GM12875 (cell line): ENCODE data around the gene NIPAL3.

ENCODE experiments used
- H3K4me3 ChIP-seq: one replicate; pipeline ENCODE4 v1.5.1; 2011; ENCODE audit warnings: low read depth, low read length, control low read depth
- CTCF ChIP-seq: IDR thresholded peaks from 2 replicates; pipeline ENCODE4 v1.5.1; 2011; ENCODE audit warnings: low read depth, mild to moderate bottlenecking, control low read depth, inconsistent platforms, low read length, moderate library complexity, borderline replicate concordance; ENCODE audit not compliant: insufficient read depth

Gene NIPAL3

DNA sequence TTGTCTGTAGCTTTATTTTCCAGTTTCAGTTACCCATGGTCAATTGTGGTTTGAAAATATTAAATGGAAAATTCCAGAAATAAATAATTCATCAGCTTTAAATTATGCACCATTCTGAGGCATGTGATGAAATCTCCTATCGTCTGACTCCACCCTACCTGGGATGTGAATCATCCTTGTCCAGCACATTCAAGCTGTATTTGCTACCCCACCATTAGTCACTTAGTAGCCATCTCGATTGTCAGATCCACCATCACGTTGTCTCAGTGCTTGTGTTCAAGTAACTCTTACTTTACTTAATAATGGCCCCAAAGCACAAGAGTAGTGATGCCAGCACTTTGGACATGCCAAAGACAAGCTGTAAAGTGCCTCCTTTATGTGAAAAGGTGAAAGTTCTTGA, 6.1 kb upstream of the NIPAL3 start:
- no peak for TF ChIP-seq CTCF
- no peak overlapping the region for H3K4me3 ChIP-seq

DNA sequence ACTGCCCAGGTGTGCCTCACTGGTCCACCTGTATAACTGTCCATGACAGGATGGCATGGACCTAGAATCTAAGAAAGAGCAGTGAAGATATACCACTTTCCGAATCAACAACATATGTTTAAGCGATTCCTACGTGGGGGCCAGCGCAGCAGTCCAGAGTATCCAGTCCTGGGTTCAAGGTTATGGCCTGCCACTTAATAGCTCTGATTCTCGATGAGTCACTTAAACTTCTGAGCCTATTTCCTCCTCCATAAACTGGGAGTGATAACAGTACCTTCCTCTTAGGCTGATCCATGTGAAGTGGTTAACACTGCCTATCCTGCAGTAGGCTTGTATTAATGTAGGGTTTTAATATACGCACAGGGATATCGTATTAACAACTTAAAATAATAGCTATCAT, 4.9 kb upstream of the NIPAL3 start:
- TF ChIP-seq CTCF: no peak
- H3K4me3 ChIP-seq: no peak overlapping the region

GRCh38 chr1:24411963-24412362, 3.6 kb upstream of the NIPAL3 start:
- no peak for TF ChIP-seq CTCF
- no peak overlapping the region for H3K4me3 ChIP-seq

GRCh38 chr1:24412408-24412807, 3.2 kb upstream of the NIPAL3 start:
- no peak overlapping the region for H3K4me3 ChIP-seq
- TF ChIP-seq CTCF: no peak

GRCh38 chr1:24413350-24414163, 2.0 kb upstream of the NIPAL3 start, which contains the start of gene STPG1:
Gene STPG1, minus strand, starts transcription at chr1:24413782. Its CDS starts 12,394 bp downstream, at chr1:24401388.
- peak within 1 kb of the TSS; percentile 71 for H3K4me3 ChIP-seq
- TF ChIP-seq CTCF: no peak

GRCh38 chr1:24414775-24415333, 748 bp upstream of the NIPAL3 start:
- peak overlapping the region; percentile 17 for H3K4me3 ChIP-seq

More at GRCh38 chr1:24414775-24415333, 748 bp upstream of the NIPAL3 start:
- TF ChIP-seq CTCF: no peak
